Right lobe of liver (tissue), 4 donors: Measurements from ENCODE around the gene SLC7A11.

Experiments
- CTCF ChIP-seq, 4 donors: fragments of 200-600 bp in 3 of 4; fragments of 450-650 bp in 1 of 4; IDR thresholded peaks; one replicate each; pipeline versions ENCODE4 v1.5.1 to v1.8.0; 2016 to 2022; ENCODE audit warnings: antibody characterized with exemption in 4 of 4, mild to moderate bottlenecking in 2 of 4
- POLR2A ChIP-seq: fragments of 450-650 bp; IDR thresholded peaks from one replicate; pipeline ENCODE4 v1.6.1; 2017; ENCODE audit warnings: antibody characterized with exemption, mild to moderate bottlenecking
- donor health status: DM: no; HTN: no; CAD: no.
- donor health status: DM: no; HTN: no; CAD: no.
- donor health status: DM: no; HTN: yes; CAD: no.

GRCh38 chr4:138238521-138239292, 3.4 kb downstream of the SLC7A11 start:
- TF ChIP-seq CTCF (IDR thresholded peaks at IDR 0.05), result no peak
- no peak for TF ChIP-seq POLR2A
